ENCODE measurements around the gene NACA.

DNA sequence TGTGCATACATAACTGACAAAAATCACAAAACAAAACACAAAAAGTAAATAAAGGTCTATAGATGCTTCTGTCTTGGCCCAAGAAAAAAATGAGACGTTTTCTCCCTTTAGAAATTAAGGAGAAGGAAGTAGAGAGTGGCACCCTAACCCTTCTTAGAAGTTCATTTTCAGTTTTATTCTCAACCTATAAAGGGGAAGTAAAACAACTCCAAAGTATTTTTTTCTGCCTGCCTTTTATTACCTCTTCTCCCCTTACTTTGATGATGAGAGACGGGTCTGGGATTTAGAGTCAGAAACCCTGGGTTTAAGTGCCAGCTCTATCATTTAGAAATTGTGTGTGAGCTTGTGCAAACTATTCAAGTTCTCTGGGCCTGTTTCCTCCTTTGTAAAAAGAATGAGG, 24.3 kb upstream of the NACA start:
- TF ChIP-seq, protein P1, sequence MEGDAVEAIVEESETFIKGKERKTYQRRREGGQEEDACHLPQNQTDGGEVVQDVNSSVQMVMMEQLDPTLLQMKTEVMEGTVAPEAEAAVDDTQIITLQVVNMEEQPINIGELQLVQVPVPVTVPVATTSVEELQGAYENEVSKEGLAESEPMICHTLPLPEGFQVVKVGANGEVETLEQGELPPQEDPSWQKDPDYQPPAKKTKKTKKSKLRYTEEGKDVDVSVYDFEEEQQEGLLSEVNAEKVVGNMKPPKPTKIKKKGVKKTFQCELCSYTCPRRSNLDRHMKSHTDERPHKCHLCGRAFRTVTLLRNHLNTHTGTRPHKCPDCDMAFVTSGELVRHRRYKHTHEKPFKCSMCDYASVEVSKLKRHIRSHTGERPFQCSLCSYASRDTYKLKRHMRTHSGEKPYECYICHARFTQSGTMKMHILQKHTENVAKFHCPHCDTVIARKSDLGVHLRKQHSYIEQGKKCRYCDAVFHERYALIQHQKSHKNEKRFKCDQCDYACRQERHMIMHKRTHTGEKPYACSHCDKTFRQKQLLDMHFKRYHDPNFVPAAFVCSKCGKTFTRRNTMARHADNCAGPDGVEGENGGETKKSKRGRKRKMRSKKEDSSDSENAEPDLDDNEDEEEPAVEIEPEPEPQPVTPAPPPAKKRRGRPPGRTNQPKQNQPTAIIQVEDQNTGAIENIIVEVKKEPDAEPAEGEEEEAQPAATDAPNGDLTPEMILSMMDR (IDR thresholded peaks at IDR 0.05) = no peak
- TF ChIP-seq POLR2A (IDR thresholded peaks at IDR 0.05) = no peak

Data from heart left ventricle (tissue), 13 donors.